HG03439 (cell line): Measurements from ENCODE around the gene ITGA4.
"Not testable (repeated sequence)": the region's sequence is repeated elsewhere in the genome, so short reads cannot be mapped to it uniquely, and the experiment has no call there.

ENCODE experiments used
- ATAC-seq: cut with Tn5 transposase; IDR thresholded peaks from one replicate; pipeline ENCODE4 v1.9.1; 2021; ENCODE audit warnings: mild to moderate bottlenecking, moderate library complexity; ENCODE audit not compliant: unreplicated experiment

Gene ITGA4

GRCh38 chr2:181457121-181457740 lies at the start of gene ITGA4:
ITGA4 (plus strand) TSS chr2:181457386; CDS start chr2:181457655, 269 bp downstream.
- peak; percentile 79 for ATAC-seq

DNA sequence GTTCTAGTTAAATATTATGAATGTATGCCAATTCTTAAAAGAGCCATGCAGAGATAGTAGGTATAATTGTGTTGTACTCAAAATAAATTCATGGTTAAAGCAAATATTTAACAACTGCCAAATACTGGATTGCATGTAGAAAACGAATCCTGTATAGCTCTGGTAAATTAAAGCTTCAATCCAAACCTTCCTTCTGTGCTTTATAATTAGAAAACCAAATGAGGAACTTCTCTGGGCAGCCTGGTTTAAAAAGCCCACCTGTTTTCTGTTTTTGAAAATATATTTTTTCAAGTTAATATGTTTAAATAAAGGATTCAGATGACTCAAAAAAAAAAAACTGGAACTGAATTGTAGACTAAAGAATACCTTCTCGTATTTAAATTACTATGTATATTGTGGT lies 48.3 kb upstream of the ITGA4 start:
- ATAC-seq, result no peak

- ATAC-seq, result peak; percentile 92
Observed at GRCh38 chr2:181411105-181411849, 45.9 kb upstream of the ITGA4 start.

GRCh38 chr2:181419129-181419855 lies 37.9 kb upstream of the ITGA4 start:
- no peak for ATAC-seq

- no peak for ATAC-seq
Observed at GRCh38 chr2:181420259-181421130, 36.7 kb upstream of the ITGA4 start.

GRCh38 chr2:181421131-181421458 lies 36.1 kb upstream of the ITGA4 start:
- no peak for ATAC-seq

DNA sequence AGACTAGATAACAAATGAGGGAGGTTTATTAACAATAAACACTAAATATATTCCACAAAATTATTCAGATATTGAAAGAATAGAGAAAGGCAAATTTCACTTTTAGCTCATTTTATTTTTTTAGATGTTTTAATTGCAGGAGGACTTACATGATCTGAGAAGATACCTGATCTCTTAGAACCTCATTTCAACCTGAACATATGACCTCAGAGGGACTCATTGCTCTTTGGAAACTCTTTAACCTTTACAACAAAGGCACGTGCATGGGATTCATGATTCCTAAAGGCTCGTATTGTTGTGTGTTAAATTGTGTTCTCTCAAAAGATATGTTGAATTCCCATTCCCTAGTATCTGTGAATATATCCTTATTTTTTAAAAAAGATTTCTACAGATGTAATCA lies 35.7 kb upstream of the ITGA4 start:
- no peak for ATAC-seq

DNA sequence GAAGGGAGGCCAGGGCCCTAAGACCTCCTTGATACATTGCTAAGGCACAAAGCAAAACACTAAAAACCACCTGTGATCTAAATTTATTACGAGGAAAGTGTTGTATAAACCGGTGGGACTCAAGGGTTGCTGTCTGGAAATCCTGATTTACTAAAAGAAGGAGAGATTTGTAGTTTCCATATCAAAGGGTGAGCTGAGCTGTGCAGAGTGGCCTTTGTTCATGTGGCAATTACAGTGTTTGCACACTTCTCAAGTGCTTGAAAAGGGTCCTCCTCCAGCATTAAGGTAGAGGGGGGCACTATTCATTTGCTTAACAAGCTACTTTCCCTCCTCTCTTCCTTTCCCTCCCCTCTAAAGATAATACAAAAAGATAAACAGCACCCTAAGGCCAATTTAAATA lies 30.5 kb upstream of the ITGA4 start:
- ATAC-seq, result no peak

DNA sequence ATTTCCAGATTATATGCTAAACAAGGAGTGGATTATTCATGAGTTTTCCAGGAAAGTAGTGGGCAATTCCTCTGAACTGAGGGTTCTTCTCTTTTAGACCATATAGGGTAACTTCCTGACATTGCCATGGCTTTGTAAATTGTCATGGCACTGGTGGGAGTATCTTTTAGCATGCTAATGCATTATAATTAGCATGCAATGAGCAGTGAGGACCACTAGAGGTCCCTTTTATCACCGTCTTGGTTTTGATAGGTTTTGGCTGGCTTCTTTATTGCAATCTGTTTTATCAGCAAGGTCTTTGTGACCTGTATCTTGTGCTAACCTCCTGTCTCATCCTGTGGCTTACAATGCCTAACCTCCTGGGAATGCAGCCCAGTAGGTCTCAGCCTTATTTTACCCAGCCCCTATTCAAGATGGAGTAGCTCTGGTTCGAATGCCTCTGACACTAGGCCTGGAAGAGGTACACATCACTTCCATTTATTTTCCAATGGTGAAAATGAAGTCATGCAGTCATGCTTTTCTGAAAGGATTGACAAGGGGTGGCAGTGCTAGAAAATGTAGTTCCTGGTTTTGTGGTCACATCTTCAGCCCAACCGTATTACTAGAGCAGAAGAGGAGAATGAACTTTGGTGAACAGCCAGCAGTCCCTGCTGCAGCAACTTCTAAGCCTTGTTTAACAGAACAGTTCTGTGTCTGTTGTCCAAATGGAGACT lies 26.6 kb upstream of the ITGA4 start:
- no peak for ATAC-seq

GRCh38 chr2:181431674-181432073 lies 25.5 kb upstream of the ITGA4 start:
- no peak for ATAC-seq

DNA sequence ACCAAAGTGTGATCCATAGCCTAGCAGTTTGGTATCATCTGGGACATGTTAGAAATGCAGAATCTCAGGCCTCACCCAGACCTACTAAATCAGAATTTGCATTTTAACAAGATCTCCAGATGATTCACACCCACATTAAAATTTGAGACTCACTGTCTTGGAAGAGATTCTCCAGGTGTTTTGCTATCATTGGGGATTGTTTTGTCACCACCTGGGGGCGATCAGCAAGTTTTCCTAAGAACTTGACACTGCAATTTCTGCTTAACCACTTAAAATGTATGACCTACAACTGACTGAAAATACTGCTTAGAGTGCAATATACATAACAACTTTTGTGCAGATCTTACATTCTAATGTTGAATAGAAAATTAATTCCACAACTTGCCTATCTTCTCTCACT lies 18.9 kb upstream of the ITGA4 start:
- ATAC-seq, result no peak

GRCh38 chr2:181440344-181440743 lies 16.8 kb upstream of the ITGA4 start:
- ATAC-seq, result no peak

DNA sequence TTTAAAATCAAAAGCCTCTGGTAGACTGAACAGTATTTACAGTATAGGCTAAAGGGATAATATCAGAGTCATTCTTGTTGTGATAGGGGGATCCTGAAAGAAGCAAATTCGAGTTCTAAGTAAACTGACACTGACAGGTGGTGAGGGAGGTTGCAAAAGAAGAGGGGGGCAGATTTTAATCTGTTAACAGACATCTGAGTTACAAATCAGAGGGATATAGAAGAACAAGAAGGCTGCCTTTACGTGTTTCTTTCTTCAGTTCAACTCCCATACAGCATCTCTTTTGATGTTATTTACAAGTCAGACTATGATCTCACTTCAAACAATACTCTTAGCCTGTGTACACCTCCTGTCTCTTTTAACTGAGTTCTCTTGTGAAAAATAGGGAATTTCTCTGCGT lies 16.3 kb upstream of the ITGA4 start:
- no peak for ATAC-seq

- ATAC-seq, result no peak
Observed at GRCh38 chr2:181441670-181442069, 15.5 kb upstream of the ITGA4 start.

DNA sequence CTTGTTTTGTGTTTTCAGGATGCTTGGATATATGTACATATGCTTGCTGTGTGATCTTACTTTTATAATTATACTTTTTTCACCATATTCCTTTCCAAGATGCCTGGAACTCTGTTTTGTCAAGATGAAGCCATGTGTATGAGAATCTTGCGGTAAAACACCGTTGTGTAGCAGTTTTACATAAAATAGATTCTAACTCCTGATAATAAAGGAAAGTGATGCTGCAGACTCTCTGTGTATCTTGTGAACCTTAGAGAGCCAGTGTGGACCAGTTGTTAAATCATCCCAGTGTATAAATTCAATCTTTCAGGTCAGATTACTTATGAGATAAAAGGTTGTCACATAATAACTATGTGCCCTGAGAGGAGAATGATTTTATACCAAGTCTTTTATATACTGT lies 12.5 kb upstream of the ITGA4 start:
- ATAC-seq, result no peak

- ATAC-seq, result no peak
Observed at GRCh38 chr2:181446985-181447384, 10.2 kb upstream of the ITGA4 start.

- not testable (repeated sequence) for ATAC-seq
Observed at GRCh38 chr2:181449278-181449677, 7.9 kb upstream of the ITGA4 start.

DNA sequence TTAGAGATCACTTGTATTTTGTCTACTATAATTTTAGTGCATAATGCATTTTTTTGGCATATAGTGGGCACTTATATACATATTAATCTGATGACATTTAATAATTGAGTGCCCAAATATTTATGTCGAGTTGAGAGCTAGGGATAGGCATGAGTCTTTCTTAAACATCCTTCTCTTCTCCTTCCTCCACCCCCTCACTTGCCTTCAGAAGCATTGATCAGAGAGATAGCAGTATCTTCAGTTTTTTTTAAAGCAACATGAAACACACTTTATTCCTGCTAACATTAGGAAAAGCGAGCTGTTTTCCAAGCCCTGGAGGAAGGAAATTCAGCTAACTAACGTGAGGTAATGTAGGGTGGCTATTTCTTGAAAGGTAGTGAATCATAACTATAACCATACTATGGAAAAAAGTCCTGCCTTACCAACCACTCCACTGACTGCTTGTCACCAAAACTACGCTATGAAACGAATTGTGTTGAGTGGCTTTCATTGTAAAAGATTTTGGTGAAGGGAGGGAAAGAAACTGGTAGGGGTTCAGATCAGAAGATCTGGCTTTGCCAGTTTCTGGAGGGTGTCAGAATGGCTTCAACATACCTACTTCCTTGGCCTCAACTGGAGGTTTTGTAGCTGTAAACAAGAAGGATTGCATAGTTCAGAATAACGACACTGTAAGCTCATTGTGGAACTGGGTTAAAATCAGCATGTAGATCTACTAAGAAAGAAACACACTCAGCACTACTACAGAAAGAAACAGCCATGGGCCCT lies 2.3 kb upstream of the ITGA4 start:
- no peak for ATAC-seq

DNA sequence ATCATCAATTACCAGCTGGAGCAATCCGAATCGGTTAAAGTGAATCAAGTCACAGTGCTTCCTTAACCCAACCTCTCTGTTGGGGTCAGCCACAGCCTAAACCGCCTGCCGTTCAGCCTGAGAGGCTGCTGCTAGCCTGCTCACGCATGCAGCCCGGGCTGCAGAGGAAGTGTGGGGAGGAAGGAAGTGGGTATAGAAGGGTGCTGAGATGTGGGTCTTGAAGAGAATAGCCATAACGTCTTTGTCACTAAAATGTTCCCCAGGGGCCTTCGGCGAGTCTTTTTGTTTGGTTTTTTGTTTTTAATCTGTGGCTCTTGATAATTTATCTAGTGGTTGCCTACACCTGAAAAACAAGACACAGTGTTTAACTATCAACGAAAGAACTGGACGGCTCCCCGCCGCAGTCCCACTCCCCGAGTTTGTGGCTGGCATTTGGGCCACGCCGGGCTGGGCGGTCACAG lies 496 bp upstream of the ITGA4 start:
- peak; percentile 67 for ATAC-seq
